Fibroblast of gingiva (primary cell): ENCODE measurements around the gene PCGF2.

Experiments
- DNase-seq: peaks from one replicate; pipeline ENCODE4 v3.0.0-alpha.2; 2011; ENCODE audit warnings: low read depth

Gene PCGF2

GRCh38 chr17:38717139-38717745 lies 30.9 kb downstream of the PCGF2 start:
- no peak for DNase-seq

- no peak for DNase-seq
Measured at GRCh38 chr17:38716368-38717005, 31.6 kb downstream of the PCGF2 start.

GRCh38 chr17:38715216-38715943 lies 32.8 kb downstream of the PCGF2 start:
- DNase-seq = no peak

GRCh38 chr17:38713456-38714075 lies 34.6 kb downstream of the PCGF2 start:
- DNase-seq = no peak

- DNase-seq = no peak
Measured at GRCh38 chr17:38712593-38712992, 35.5 kb downstream of the PCGF2 start.

- no peak for DNase-seq
Measured at GRCh38 chr17:38711792-38712571, 36.2 kb downstream of the PCGF2 start.

GRCh38 chr17:38710985-38711384 lies 37.2 kb downstream of the PCGF2 start:
- DNase-seq = no peak

GRCh38 chr17:38710604-38710962 lies 37.6 kb downstream of the PCGF2 start:
- DNase-seq = no peak

- no peak for DNase-seq
Measured at GRCh38 chr17:38709864-38710603, 38.1 kb downstream of the PCGF2 start.

GRCh38 chr17:38709104-38709820 lies 38.9 kb downstream of the PCGF2 start:
- no peak for DNase-seq

- no peak for DNase-seq
Measured at GRCh38 chr17:38707678-38708351, 40.3 kb downstream of the PCGF2 start.

GRCh38 chr17:38706505-38707216 lies 41.5 kb downstream of the PCGF2 start:
- DNase-seq = no peak

GRCh38 chr17:38705803-38706504 lies 42.2 kb downstream of the PCGF2 start:
- DNase-seq = peak; percentile 39

GRCh38 chr17:38705523-38705802 lies 42.7 kb downstream of the PCGF2 start:
- no peak for DNase-seq

GRCh38 chr17:38704606-38705522 lies 43.3 kb downstream of the PCGF2 start, which contains the start of gene MLLT6:
Gene MLLT6 (plus strand): TSS chr17:38705273. CDS start chr17:38705633, 360 bp downstream.
- DNase-seq = peak; percentile 80

GRCh38 chr17:38703742-38704605 lies 44.2 kb downstream of the PCGF2 start:
- DNase-seq = peak; percentile 6
